ENCODE data around the gene LRGUK.
"Not testable (repeated sequence)": the region's sequence is repeated elsewhere in the genome, so short reads cannot be mapped to it uniquely, and the experiment has no call there.

The LRGUK gene

GRCh38 chr7:134220236-134220635, 93.1 kb downstream of the LRGUK start:
- Histone ChIP-seq H3K4me3 (no peak overlapping the region), H3K27ac (no peak overlapping the region)
- DNase-seq (ENCODE audit: low spot score): no peak
- TF ChIP-seq CTCF (IDR thresholded peaks at IDR 0.05): no peak

- H3K27ac ChIP-seq; DNase-seq (ENCODE audit: low spot score); H3K4me3 ChIP-seq: not testable (repeated sequence)
These were observed 104.2 kb downstream of the LRGUK start for GRCh38 chr7:134231296-134231695.

GRCh38 chr7:134234216-134234615, 107.1 kb downstream of the LRGUK start:
- DNase-seq (ENCODE audit: low spot score): no peak
- H3K4me3 ChIP-seq: no peak overlapping the region
- TF ChIP-seq CTCF (IDR thresholded peaks at IDR 0.05): no peak
- H3K27ac ChIP-seq: no peak overlapping the region

DNA sequence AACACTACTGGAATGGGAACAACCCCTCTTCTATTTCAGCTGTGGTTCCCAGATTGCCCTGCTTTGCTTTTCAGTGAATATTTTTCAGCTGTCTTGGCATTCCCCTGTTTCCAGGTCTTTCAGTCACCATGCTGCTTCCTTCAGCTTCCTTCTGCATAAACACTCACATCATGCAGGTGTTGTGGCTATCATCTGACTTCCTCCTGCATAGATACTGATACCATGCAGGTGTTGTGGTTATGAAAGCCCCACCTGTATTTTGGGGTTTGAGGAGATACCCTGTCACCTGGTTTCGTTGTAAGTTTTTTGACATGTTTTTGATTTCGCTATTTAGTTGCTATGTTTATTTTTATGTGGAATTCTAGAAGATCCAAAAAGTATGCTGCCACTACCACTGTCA, 118.1 kb downstream of the LRGUK start:
- no peak for DNase-seq (ENCODE audit: low spot score)
- H3K4me3 ChIP-seq: no peak overlapping the region
- H3K27ac ChIP-seq: no peak overlapping the region
- TF ChIP-seq CTCF (IDR thresholded peaks at IDR 0.05): no peak

DNA sequence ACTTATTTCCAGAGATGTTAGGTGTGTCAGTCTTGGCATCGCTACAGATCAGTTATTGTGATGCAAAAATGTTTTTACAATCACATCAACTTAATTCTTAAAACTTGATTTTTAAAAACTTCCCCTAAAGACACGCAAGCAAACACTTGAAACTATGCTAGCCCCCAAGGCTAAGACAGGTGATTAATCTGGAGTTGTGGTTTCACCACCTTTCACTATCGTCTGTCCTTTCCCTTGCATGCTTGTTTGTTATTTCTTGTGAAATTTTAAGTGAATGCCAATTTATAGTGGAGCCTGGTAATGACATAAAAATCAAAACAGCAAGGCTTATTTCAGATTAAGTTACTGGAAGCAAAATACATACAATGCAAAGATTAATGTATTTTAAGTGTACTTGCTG, 119.2 kb downstream of the LRGUK start:
- DNase-seq (ENCODE audit: low spot score): no peak
- H3K4me3 ChIP-seq: no peak overlapping the region
- TF ChIP-seq CTCF (IDR thresholded peaks at IDR 0.05): no peak
- H3K27ac ChIP-seq: no peak overlapping the region

DNA sequence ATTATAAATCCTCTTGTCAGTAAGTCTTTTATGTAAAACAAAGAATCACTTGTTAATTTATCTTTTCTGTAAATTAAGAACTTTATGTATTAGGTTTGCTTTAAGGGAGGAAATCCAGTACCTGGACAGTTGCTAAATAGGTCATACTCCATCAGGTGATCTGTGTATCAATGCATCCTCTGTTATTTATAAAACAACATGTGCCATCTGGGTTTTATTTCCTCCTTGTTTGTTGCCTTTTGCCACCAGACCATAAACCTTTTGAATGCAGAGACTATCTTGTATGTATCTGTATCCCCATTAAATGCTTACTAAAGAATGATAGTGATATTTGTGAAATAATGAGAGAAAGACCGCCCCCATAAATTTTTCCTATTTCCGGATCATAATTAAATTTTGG, 119.6 kb downstream of the LRGUK start:
- DNase-seq (ENCODE audit: low spot score): no peak
- Histone ChIP-seq H3K4me3 (no peak overlapping the region), H3K27ac (no peak overlapping the region)
- TF ChIP-seq CTCF (IDR thresholded peaks at IDR 0.05): no peak

- DNase-seq (ENCODE audit: low spot score): no peak
- no peak for TF ChIP-seq CTCF (IDR thresholded peaks at IDR 0.05)
- H3K4me3 ChIP-seq: no peak overlapping the region
- H3K27ac ChIP-seq: no peak overlapping the region
These were observed 121.1 kb downstream of the LRGUK start for GRCh38 chr7:134248196-134248595.

- no peak for DNase-seq (ENCODE audit: low spot score)
- no peak for TF ChIP-seq CTCF (IDR thresholded peaks at IDR 0.05)
- Histone ChIP-seq H3K4me3 (no peak overlapping the region), H3K27ac (no peak overlapping the region)
These were observed 127.2 kb downstream of the LRGUK start for GRCh38 chr7:134254311-134254710.

All from coronary artery (tissue), 2 donors.